GM21423 (cell line): Measurements from ENCODE around the gene OR4D6.
"Not testable (repeated sequence)": the region's sequence is repeated elsewhere in the genome, so short reads cannot be mapped to it uniquely, and the experiment has no call there.

Experiments used
- ATAC-seq: cut with Tn5 transposase; IDR thresholded peaks from one replicate; pipeline ENCODE4 v1.9.1; 2021; ENCODE audit warnings: mild to moderate bottlenecking, moderate library complexity; ENCODE audit not compliant: unreplicated experiment

Gene OR4D6

DNA sequence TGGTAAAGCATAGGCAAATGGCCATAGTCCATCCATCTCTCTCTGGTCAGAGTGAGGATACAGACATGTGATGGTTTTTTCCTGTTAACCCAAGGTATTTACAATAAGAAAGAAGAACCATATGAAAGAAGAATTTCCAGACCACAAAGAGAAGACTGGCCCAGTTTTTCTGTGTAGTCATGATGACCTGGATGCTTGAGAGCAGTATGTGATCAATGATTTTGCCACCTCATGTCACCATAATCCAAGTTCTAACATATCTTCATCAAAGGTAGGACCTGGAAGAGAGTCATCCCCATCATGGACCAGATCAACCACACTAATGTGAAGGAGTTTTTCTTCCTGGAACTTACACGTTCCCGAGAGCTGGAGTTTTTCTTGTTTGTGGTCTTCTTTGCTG lies at the start of gene OR4D6:
Gene OR4D6, plus strand, starts transcription at position 301 of the 400 bp plus-strand sequence. Its CDS starts 0 bp downstream, at position 301.
- no peak for ATAC-seq

DNA sequence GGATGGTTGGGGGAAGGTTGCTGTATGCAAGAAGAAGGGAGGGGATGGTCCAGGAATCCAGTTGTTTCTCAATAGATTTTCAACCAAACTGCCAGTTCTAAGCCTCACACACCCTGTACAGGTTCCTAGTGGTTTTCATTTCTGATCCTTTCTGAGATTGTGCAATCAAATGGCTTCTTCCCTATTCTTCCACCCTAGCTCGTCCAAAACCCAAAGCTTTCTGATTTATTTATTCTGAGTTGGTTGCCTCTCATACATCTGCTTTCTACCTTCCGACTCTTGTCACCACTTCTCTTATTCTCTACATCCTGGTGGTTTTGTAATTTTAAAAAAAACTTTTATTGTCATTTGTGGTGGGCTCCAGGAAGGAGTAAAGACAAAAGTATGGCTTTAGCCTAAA lies 43.1 kb upstream of the OR4D6 start:
- no peak for ATAC-seq

DNA sequence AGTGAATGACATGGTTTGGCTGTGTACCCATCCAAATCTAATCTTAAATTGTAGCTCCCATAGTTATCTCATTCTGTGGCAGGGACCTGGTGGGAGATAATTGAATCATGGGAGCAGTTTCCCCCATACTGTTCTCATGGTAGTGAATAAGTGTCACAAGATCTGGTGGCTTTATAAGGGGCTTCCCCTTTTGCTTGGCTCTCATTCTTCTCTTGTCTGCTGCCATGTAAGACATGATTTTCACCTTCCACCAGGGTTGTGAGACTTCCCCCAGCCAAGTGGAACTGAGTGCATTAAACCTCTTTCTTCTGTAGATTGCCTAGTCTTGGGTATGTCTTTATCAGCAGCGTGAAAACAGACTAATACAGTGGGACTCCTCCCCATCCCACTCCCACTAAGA lies 41.6 kb upstream of the OR4D6 start:
- no peak for ATAC-seq

DNA sequence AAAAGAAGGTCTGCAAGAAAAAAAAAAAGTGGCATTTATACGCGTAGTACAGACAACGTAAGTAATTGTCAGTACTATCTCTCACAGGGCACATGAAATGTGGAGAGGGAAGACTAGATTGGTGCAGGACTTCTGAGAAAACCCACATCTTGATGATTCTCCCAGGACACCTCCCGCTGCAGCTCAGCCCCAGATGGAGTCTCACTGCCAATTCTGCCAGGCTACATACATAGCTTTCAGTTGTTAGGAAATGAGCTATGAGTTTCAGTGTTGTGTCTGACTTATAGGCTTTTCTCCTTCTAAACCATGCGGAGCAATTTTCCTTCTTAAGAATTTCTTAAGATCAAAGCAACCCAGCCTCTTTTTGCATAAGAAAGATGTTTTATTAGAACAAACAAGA lies 40.1 kb upstream of the OR4D6 start:
- no peak for ATAC-seq

DNA sequence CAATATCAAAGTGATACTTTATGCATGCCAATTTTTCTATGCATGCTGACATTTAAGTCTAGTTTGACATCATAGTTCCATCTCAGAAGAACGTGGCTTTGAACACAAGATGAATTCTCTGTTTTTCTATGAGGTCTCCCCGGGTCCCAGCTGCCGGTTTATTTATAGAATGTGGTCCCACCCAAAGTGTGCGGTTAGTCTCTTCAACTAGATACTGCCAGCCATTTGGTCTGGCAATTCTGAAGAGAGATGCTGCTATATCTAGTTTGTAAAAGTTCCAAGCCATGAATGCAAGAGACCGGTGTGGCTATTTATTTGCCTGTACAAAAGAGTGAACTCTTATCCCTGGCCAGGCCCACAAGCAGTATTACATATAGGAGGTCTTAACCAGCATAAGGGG lies 39.7 kb upstream of the OR4D6 start:
- no peak for ATAC-seq

DNA sequence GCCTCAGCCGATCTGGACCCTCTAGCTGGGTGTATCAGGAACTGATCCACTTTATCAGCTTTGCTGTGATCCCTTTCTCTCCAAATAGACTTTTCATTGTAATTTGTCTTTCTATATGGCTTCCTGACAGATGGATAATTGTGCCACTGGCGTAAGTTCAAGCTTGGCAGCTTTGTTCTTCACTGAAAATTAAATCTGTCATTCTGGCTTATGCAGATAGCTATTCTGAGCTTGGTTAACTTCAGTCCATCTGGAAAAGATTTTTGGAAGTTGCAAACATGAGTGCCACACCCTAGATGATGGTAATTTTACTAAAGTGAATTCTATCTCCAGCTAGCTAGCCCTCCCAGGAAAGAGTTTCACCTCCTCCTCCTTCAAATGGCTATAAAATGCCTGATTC lies 38.6 kb upstream of the OR4D6 start:
- no peak for ATAC-seq

DNA sequence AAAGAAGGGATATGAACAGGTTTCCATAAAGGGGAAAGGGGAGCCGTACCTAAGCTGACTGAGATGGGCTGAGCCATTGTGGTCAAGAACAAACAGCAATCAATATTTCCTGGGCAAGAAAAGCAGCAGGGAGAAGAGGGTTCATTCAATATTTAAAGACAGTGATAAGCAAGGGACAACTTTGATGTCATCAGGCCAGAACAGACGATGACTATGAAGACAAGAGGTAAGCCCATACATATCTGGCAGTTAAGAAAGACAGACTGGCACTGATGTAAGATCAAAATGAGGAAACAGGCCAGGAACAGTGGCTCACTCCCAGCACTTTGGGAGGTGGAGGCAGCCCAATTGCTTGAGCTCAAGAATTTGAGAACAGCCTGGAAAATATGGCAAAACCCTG lies 32.9 kb upstream of the OR4D6 start:
- ATAC-seq: no peak

DNA sequence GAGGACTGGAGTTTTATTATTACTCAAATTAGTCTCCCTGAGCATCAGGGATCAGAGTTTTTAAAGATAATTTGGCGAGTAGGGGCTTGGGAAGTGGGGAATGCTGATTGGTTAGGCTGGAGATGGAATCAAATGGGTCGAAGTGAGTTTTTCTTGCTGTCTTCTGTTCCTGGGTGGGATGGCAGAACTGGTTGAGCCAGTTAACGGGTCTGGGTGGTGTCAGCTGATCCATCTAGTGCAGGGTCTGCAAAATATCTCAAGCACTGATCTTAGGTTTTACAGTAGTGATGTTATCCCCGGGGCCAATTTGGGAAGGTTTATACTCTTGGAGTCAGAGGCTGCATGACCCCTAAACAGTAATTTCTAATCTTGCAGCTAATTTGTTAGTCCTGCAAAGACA lies 31.6 kb upstream of the OR4D6 start:
- ATAC-seq: no peak

DNA sequence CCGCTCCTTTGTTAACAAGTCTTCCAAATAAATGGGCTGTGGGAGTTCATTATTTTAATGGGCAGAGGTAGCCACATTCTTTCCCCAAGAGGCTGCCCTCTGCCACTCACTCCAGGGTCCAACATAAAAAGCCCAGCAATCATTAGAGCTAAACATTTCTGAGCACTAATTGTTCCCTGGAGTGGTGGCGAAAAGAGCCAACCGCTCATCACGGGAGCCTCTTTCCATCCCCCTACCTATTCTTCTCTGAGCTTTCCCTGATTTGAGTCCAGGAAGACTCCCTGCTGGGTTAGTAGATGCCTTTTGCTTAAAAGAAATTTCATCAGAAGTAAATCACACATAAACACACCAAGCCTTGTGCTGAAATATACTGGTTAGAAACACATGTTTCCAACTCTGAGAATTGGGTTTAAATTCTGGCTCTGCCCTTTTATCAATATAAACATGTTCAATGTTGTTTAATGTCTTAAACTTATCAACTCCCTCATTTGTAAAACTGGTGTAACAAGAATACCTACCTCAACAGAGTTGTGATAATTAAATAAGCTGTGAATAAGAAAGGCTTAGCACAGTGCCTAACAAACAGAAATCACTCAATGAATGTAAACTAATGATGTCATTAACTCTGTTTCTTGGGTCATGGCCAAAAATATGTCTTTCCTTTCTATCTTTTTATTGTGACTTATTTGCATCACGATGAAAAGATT lies 30.2 kb upstream of the OR4D6 start, which contains the start of gene OR5A2:
Gene OR5A2, minus strand, starts transcription at position 53 of the 707 bp plus-strand sequence. CDS start 3,460 bp downstream, outside the sequence.
- ATAC-seq: no peak

DNA sequence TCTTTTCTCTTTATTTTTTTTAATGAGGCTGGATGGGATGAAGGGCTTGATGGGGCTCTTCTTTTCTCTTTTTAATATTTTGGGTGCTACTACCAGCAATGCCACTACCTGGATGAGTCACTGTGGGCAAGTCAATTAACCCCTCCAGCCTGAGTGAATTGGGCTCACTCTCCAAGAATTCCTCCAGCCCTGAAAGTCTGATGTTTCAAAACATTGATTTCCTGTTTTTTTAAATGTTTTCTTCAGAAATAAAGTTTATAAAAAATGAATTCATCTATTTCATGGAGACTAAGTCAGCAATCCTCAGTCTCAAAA lies 29.7 kb upstream of the OR4D6 start:
- ATAC-seq: no peak

DNA sequence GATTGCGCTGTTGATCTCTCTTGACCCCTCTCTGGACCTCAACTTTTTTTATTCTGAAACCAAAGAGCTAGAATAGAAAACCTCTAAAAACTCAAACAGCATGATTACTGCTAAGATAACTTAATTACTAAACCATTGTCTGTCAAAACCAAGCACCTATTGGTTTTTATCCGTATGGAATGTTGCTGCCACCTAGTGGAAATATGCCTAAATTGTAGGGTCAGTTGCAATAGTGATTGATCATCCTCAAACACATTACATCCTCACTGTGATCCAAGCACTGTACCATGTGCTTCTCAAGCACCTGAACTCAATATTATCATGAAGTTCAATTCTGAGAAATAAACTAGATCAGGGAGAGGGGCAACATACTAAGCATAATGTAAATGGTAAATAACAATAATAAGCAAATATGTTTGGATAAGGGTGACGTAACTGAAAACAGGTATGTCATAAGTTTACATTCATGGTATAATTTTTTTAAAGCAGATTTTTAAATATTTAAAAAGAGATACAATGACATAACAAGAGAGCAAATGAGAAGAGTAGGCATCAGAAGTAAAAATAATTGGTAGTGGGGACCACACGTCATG lies 26.7 kb upstream of the OR4D6 start:
- ATAC-seq: peak; percentile 73

DNA sequence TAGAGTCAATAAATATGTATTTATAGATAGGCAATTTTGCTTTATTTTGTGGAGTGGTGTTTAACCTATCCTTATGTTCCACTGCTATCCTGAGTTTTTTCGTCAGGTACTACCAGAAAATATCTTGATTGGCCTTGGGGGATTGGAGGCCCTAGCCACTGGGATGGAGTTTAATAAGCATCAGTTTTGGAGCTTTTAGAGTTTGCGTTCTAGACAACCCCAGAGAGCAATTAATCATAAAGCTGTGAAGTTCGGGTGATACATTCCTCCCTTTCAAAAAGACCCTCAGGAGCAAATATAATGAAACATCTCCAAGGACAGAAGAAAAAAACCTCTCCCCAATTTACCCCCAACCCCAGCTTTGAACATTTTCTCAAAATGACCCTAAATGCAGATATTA lies 20.6 kb upstream of the OR4D6 start, which contains the start of gene OR5A1:
Gene OR5A1, plus strand, starts transcription at position 301 of the 400 bp plus-strand sequence. CDS start 6,700 bp downstream, outside the sequence.
- no peak for ATAC-seq

DNA sequence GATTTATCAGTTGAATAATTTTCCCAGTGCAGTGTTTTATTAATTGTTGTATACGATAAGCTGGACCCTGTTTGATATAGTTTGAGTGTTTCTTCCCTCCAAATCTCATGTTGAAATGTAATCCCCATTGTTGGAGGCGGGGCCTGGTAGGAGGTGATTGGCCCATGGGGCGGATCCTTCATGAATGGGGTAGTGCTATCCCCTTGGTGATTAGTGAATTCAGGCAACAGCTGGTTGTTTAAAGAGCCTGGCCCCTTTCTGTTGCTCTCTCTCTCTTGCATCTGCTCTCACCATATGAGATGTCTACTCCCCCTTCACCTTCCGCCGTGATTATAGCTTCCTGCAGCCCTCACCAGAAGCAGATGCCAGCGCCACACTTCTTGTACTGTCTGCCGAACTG lies 19.0 kb upstream of the OR4D6 start:
- no peak for ATAC-seq

DNA sequence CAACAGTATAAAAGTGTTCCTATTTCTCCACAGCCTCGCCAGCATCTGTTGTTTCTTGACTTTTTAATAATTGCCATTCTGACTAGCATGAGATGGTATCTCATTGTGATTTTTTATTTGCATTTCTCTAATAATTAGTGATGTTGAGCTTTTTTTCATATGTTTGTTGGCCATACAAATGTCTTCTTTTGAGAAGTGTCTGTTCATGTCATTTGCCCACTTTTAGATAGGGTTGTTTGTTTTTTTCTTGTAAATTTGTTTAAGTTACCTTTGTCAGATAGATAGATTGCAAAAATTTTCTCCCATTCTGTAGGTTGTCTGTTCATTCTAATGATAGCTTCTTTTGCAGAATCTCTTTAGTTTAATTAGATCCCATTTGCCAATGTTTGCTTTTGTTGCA lies 11.1 kb upstream of the OR4D6 start:
- ATAC-seq: not testable (repeated sequence)

DNA sequence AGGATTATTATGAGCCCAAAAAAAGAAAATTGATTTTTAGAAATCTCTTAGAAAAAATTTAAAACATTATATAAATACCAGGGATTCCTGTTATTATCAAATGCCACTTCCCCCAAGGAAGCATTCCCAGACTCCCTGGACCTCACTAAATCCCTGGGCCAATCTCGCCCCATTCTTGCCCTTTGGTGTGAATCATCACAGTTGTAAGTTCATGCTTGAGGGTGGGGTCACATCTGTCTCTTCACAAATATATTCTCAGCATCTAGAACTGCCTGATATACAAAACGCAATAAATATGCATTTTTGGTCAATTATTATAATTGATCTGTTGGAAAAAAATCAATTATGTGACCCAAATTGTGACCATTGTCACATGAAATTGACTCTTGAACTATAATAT lies 8.3 kb upstream of the OR4D6 start:
- ATAC-seq: no peak

DNA sequence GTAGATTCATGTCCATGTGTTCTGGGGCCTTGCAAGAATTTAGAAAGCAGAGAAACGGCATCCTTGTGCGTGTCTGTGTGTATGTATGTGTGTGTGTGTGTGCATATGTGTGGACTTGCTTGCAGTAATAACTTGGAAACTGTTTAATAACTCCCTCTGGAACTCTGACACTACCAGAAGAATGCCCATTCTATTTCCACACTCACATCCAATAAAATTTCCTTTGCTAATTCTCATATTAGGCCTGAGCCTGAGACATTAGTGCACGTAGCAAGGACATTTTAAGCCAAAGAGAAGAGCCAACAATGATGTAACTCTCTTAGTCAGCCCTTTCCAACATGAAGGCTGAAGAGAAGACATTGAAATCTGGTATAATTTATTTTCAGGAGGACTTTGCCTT lies 3.2 kb downstream of the OR4D6 start:
- no peak for ATAC-seq

DNA sequence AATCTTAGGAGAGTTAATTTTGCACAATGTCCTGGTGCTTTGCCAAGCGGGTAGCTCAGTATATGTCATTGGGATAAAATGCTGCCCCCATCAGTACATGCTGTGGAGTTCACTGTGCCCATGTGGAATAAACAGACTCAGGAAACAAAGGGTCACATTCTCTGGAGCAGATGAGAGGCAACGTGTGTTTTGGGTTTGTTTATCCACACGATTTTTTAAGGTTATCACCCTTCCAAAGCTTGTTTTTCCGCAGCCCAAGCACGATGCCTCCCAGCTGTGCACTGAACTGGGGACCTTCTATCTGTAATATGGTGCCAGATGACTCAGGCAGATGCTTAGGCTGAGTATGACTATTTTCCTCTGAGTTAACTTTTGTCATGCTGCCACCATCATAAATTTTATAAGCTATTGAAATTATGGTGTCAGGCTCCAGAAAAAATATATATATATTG lies 6.5 kb downstream of the OR4D6 start:
- ATAC-seq: no peak

DNA sequence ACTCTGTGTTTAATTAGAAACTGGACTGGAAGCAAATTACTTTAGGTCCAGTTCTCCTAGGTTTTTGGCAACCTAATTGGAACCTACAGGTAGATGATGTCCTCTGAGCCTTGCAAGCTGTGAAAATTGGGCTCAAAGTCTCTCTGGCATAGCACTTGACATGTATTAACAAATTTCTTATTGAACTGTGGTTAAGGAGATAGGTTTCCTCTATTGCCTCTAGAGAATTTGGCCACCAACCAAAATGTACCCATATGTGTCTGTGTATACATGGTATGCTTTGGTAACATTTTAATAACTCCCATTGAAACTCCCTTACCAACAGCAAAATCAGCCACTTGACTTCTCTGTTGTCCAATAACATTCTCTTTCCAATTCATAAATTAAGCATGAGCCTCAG lies 16.3 kb downstream of the OR4D6 start, which contains the start of gene OR4D10:
Gene OR4D10, plus strand, starts transcription at position 301 of the 400 bp plus-strand sequence. CDS start 4,115 bp downstream, outside the sequence.
- no peak for ATAC-seq

DNA sequence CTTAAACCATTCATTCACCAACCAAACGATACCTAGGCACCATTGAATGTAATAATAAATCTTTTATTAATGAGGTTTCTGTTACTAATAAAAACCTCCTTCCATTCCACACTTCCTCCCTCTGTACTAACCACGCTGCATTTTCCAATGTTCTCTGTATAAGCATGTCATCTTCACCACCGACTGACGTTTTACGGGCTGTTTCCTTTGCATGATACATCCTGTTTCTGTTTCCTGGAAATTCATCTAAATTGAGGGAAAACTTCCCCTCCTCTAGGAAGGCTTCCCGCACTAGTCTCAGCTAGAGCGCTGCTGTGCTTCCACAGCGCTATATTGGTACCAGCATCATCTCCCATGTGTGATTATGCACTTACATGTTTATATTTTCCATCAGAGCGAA lies 18.4 kb downstream of the OR4D6 start:
- ATAC-seq: no peak

DNA sequence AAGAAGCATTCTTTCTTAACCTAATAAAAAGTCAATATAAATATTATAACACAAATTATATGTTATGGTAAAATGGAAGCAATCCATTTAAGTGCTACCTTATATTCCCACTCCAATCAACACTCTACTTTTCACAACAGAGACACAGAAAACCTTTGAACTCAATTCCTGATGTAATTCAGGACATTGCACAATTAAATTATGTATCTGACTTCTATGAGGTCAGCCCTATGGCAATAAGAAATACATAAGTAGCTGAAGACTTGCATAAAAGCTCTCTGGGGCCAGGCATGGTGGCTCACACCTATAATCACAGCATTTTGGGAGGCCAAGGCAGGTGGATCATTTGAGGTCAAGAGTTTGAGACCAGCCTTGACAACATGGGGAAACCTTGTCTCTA lies 23.1 kb downstream of the OR4D6 start:
- no peak for ATAC-seq

DNA sequence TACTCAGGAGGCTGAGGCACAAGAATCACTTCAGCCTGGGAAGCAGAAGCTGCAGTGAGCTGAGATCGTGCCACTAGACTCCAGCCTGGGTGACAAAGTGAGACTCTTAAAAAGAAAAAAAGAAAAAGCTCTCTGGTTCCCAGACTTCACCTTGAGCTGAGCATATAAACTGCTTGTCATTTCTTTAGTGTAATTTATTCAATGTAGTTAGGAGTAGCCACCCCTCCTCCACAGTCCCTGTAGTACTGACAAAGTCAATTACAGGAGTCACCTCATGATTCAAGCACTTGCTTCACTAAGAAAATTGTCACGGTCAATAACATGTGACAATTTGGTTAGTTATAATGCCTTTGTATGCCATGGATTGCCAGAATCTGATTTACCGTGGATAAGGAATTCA lies 23.6 kb downstream of the OR4D6 start:
- ATAC-seq: no peak

DNA sequence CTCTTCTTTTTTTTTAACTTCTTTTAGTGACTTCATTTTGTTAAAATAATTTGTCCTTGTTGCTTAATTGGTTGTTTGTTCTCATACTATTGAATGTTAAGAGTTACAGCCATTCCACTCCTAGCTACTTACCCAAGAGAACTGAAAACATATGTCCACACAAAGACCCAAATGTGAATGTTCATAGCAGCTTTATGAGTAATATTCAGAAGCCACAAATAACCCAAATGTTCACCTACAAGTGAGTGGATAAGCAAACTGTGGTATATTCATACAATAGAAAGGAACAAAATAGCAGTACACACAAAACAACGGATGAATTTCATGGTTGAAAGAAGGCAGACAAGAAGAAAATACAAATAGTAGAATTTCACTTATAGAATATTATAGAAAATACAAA lies 45.2 kb downstream of the OR4D6 start:
- ATAC-seq: no peak

DNA sequence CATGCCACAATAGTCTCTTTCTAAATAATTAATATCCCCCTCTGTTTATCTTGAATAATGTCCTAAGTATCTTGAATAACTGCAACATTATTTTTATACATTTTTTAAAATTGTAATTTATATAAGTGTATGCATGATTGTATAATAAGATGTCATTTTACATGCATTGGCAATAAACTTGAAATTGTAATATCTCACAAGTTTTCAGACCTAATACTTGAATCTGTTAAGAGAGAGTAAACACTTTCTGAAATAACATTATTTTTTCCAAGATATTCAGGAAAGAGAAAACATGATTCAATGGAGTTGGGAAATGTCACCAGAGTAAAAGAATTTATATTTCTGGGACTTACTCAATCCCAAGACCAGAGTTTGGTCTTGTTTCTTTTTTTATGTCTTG lies 46.5 kb downstream of the OR4D6 start, which contains the start of gene OR4D11:
Gene OR4D11, plus strand, starts transcription at position 301 of the 400 bp plus-strand sequence. Its CDS starts 0 bp downstream, at position 301.
- ATAC-seq: no peak
